Osteoblast (primary cell): ENCODE data around the gene VEZF1. TPM values are rescaled to one million over a fixed set of nuclear protein-coding genes. Genes with fewer than 3 reads are reported as not detected.

Experiments used
- DNase-seq: peaks from one replicate; pipeline ENCODE4 v3.0.0; 2011; ENCODE audit warnings: low spot score, mixed read lengths; ENCODE audit not compliant: insufficient read length; ENCODE audit errors: missing footprints
- H2AFZ ChIP-seq: 2 replicates; pipeline ENCODE4 v1.6.0; 2011; ENCODE audit warnings: mild to moderate bottlenecking, low read length
- H3K27ac ChIP-seq: 2 replicates; pipeline ENCODE4 v1.5.1; 2011; ENCODE audit warnings: mild to moderate bottlenecking, low read depth, low read length, moderate library complexity
- H3K27me3 ChIP-seq: 2 replicates; pipeline ENCODE4 v1.6.0; 2012; ENCODE audit warnings: mild to moderate bottlenecking, control low read depth, inconsistent platforms, low read length, moderate library complexity; ENCODE audit not compliant: insufficient read depth
- H3K36me3 ChIP-seq: 2 replicates; pipeline ENCODE4 v1.5.1; 2011; ENCODE audit warnings: mild to moderate bottlenecking, low read length, control low read depth, moderate library complexity; ENCODE audit not compliant: insufficient read depth
- H3K4me1 ChIP-seq: 2 replicates; pipeline ENCODE4 v1.5.1; 2011; ENCODE audit warnings: mild to moderate bottlenecking, low read length, control low read depth, moderate library complexity; ENCODE audit not compliant: insufficient read depth
- H3K4me2 ChIP-seq: 2 replicates; pipeline ENCODE4 v1.6.0; 2011; ENCODE audit warnings: mild to moderate bottlenecking, low read length; ENCODE audit not compliant: insufficient read depth
- H3K4me3 ChIP-seq: fragments of 200-600 bp; sonication (generic); 3 replicates; pipeline ENCODE4 v1.5.1; 2012; ENCODE audit warnings: mild to moderate bottlenecking, low read length, inconsistent platforms; ENCODE audit not compliant: insufficient read depth
- H3K79me2 ChIP-seq: 2 replicates; pipeline ENCODE4 v1.6.0; 2012; ENCODE audit warnings: mild to moderate bottlenecking, low read length, control low read depth, inconsistent platforms; ENCODE audit not compliant: insufficient read depth
- H3K9me3 ChIP-seq: 2 replicates; pipeline ENCODE4 v1.5.1; 2011; ENCODE audit warnings: low read depth, low read length, control low read depth
- H4K20me1 ChIP-seq: 2 replicates; pipeline ENCODE4 v1.6.0; 2012; ENCODE audit warnings: mild to moderate bottlenecking, low read length, control low read depth; ENCODE audit not compliant: insufficient read depth
- total RNA-seq: library from RNA; depleted of rRNA; stranded (reverse); fragments of >200 nt; gene quantifications from 2 replicates; pipeline ENCODE4 v1.2.3, GENCODE V29; 2012
- TF ChIP-seq, protein P1 (sequence below): IDR thresholded peaks from 2 replicates; pipeline ENCODE4 v1.5.1; 2011; ENCODE audit warnings: mild to moderate bottlenecking, low read depth, low read length, moderate library complexity; ENCODE audit errors: extremely low read depth

VEZF1 gene
- total RNA-seq, 1 donor: 58.6 TPM

DNA sequence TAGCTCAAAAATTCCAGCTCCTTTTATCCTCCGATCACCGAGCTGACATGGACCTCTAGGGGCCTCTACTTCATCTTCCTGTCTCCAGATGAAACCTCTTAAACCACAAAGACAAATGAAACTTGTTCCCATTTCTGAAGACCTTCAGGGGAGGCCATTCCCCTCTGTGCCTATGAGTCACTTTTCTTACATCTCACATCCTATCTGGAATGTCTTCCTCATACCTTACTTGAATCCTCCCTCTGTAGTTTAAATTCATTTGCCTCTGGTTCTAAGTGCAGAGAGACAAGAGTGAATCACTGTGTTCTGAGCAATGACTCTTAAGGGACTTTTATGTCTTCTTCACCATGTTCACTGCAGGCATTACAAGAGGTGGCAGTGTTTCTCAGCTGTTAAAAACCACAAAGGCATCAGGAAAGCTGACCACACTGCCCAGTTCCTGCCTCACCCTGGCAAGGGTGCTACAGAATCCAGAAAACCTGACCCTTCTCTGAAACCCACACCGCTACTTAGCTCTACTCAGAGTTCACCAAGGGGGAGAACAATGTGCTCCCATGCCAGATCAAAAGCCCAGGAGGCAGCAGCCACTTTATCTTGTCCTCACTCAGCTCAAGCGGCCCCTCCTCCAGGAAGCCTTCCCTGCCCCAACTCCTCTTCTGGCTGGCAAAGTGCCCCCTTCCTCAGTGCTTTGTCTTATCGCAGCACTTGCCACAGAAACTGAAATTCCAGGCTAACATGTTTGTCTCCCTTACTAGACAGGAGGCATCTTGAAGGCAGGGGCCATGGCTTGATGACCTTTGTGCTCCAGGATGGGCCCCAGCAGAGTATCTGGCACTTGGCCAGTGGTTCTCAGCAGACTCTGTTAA is 39.3 kb downstream of the VEZF1 start:
- H3K4me3 ChIP-seq: peak overlapping the region; percentile 41
- peak overlapping the region; percentile 49 for H3K4me2 ChIP-seq
- no peak overlapping the region for H2AFZ ChIP-seq
- no peaks in the 10 kb centered on the region for H3K27me3 ChIP-seq
- no peaks in the 10 kb centered on the region for H4K20me1 ChIP-seq
- TF ChIP-seq, protein P1, sequence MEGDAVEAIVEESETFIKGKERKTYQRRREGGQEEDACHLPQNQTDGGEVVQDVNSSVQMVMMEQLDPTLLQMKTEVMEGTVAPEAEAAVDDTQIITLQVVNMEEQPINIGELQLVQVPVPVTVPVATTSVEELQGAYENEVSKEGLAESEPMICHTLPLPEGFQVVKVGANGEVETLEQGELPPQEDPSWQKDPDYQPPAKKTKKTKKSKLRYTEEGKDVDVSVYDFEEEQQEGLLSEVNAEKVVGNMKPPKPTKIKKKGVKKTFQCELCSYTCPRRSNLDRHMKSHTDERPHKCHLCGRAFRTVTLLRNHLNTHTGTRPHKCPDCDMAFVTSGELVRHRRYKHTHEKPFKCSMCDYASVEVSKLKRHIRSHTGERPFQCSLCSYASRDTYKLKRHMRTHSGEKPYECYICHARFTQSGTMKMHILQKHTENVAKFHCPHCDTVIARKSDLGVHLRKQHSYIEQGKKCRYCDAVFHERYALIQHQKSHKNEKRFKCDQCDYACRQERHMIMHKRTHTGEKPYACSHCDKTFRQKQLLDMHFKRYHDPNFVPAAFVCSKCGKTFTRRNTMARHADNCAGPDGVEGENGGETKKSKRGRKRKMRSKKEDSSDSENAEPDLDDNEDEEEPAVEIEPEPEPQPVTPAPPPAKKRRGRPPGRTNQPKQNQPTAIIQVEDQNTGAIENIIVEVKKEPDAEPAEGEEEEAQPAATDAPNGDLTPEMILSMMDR: peak; percentile 33
- peaks cover 65% of the 10 kb centered on the region for H3K4me1 ChIP-seq
- H3K79me2 ChIP-seq: peaks cover 60% of the 10 kb centered on the region
- H3K27ac ChIP-seq: peak overlapping the region; percentile 92
- no peaks in the 10 kb centered on the region for H3K36me3 ChIP-seq
- DNase-seq: peak; percentile 97
- H3K9me3 ChIP-seq: no peaks in the 10 kb centered on the region

DNA sequence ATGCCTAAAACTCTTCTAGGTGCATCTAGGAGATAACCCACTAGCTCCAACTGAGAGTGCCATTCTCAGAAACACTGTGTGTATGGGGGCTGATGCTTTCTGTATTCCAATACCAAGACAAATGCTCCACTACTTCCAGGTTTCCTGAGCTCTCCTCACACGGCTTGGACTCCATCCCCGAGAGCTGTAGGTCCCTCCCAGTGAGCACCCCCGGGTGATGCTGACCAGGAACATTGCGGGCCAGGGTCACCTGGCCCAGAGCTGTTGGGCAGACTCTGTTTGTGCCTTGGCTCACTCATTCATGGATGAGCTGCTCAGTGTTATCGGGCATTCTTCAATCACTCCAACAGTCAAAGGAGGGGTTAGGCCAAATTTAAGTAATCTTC is 39.9 kb downstream of the VEZF1 start:
- Histone ChIP-seq H2AFZ (no peak overlapping the region), H3K4me3 (peak overlapping the region; percentile 6)

DNA sequence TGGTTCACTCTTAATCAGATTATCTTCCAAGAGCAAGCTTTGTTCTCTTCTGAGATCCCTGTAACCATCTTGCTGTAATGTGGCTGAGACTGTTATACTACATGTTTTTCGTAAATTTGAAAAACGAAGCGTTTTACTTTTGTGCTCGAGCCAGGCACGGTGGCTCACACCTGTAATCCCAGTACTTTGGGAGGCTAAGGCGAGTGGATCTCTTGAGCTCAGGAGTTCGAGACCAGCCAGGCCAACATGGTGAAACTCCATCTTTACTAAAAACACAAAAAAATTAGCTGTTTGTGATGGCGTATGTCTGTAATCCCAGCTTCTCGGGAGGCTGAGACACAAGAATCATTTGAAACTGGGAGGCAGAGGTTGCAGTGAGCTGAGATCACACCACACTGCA is 40.7 kb downstream of the VEZF1 start:
- Histone ChIP-seq H3K27me3 (no peaks in the 10 kb centered on the region), H2AFZ (peak overlapping the region; percentile 67), H3K4me2 (peak overlapping the region; percentile 91), H3K79me2 (peaks cover 57% of the 10 kb centered on the region), H4K20me1 (no peaks in the 10 kb centered on the region), H3K9me3 (no peaks in the 10 kb centered on the region), H3K4me1 (peaks cover 68% of the 10 kb centered on the region), H3K27ac (peak overlapping the region; percentile 92), H3K36me3 (no peaks in the 10 kb centered on the region), H3K4me3 (peak overlapping the region; percentile 71)
- TF ChIP-seq, protein P1: no peak
- DNase-seq: no peak

More for the DNA sequence above, 39.9 kb downstream of the VEZF1 start:
- Histone ChIP-seq H3K36me3 (no peaks in the 10 kb centered on the region), H4K20me1 (no peaks in the 10 kb centered on the region), H3K9me3 (no peaks in the 10 kb centered on the region), H3K4me2 (peak overlapping the region; percentile 49), H3K4me1 (peaks cover 69% of the 10 kb centered on the region), H3K27me3 (no peaks in the 10 kb centered on the region), H3K79me2 (peaks cover 60% of the 10 kb centered on the region), H3K27ac (peak overlapping the region; percentile 92)
- TF ChIP-seq, protein P1: no peak
- DNase-seq: peak; percentile 35

DNA sequence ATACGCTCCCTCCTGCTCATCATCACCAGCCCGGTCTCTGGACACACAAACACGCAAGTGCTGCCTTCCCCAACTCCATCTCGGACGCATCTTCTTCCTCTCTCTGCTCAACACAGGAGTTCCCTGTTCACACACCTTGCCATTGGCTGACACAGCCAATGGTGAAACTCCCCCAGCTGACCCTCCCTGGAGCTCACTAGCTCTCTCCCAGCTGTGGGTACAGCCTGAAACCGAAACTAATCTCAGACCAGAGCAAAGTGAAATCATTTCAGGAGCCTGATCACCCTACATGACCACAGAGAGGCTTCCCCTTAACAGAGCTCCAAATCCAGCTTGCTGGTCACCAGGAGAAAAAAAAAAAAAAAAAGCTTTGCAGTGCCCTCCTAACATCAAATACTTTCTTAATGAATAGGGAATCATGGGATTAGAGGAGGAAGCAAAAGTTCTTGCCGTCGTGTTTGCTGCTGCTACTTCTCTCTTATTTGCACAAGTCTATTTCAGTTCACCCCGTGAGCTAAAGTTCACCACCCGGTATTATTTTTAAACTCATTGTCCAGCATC is 41.2 kb downstream of the VEZF1 start:
- H3K27ac ChIP-seq: peak overlapping the region; percentile 92
- peak; percentile 92 for DNase-seq
- TF ChIP-seq, protein P1: no peak
- peaks cover under 1% of the 10 kb centered on the region for H4K20me1 ChIP-seq
- H3K9me3 ChIP-seq: no peaks in the 10 kb centered on the region
- no peaks in the 10 kb centered on the region for H3K36me3 ChIP-seq
- H3K79me2 ChIP-seq: peaks cover 60% of the 10 kb centered on the region
- peaks cover 66% of the 10 kb centered on the region for H3K4me1 ChIP-seq
- H2AFZ ChIP-seq: peak overlapping the region; percentile 67
- H3K4me3 ChIP-seq: peak overlapping the region; percentile 71
- no peaks in the 10 kb centered on the region for H3K27me3 ChIP-seq
- peak overlapping the region; percentile 91 for H3K4me2 ChIP-seq
